ENCODE data around the gene HTATSF1. TPM values are rescaled to one million over a fixed set of nuclear protein-coding genes. Genes with fewer than 3 reads are reported as not detected.

HTATSF1 gene
- total RNA-seq, 1 experiment from 2014 or later, result 74.7 TPM

- no peaks in the 10 kb centered on the region for H3K9me2 ChIP-seq (replicated peaks; ENCODE audit: low read length)
- intact Hi-C loops (cut with micrococcal nuclease), result loop anchor here (5.0 kb wide), 1 partner anchor 37 kb away; the partner anchor contains the start of gene BRS3
- no peak for TF ChIP-seq EZH2phosphoT487 (IDR thresholded peaks at IDR 0.05; ENCODE audit: borderline replicate concordance, low read length)
- no peak for TF ChIP-seq CTCF (conservative IDR thresholded peaks at IDR 0.05; ENCODE audit: low read depth, low read length)
- no peak for TF ChIP-seq EZH2 (IDR thresholded peaks at IDR 0.05; ENCODE audit: low read length, unreplicated experiment)
- H3F3A ChIP-seq (ENCODE audit: low read length, unreplicated experiment), result no peaks in the 10 kb centered on the region
- H3K36me3 ChIP-seq (ENCODE audit: low read depth, low read length), result no peaks in the 10 kb centered on the region
- peak overlapping the region; percentile 55; the same call in 1 of the 2 replicates for H3K27ac ChIP-seq (ENCODE audit: low read length)
- peaks cover 45% of the 10 kb centered on the region for H3K4me1 ChIP-seq (ENCODE audit: insufficient read depth, low read length)
- H3K9ac ChIP-seq (ENCODE audit: low read length), result no peak overlapping the region
- H3K9me3 ChIP-seq (ENCODE audit: low read length), result no peaks in the 10 kb centered on the region
- DNase-seq, result peak; percentile 62
- no TSS peak for BruUV-seq (replicated peaks)
- H3K4me3 ChIP-seq (ENCODE audit: low read length), result peak overlapping the region; percentile 43; the same call in 1 of the 2 replicates
- H4K20me1 ChIP-seq (ENCODE audit: low read length), result no peaks in the 10 kb centered on the region
- H2AFZ ChIP-seq (ENCODE audit: low read length), result peak overlapping the region; percentile 55; the same call in 1 of the 2 replicates
- ATAC-seq, result peak; percentile 33
- CTCF ChIA-PET, result no interaction called here
- POLR2A ChIA-PET (ENCODE audit: unreplicated experiment), result interaction anchor here (0.5 kb wide), 1 partner anchor 42 kb away, joined by 3 read pairs; no protein-coding TSS in a partner anchor
- H3K4me2 ChIP-seq (ENCODE audit: low read length), result peak overlapping the region; percentile 66
- no peaks in the 10 kb centered on the region for H3K27me3 ChIP-seq (ENCODE audit: low read length)
- no peaks in the 10 kb centered on the region for H3K79me2 ChIP-seq (ENCODE audit: low read length)
Observed at GRCh38 chrX:136450050-136450830, 47.2 kb upstream of the HTATSF1 start.

- no peaks in the 10 kb centered on the region for H3K9me2 ChIP-seq (replicated peaks; ENCODE audit: low read length)
- POLR2A ChIA-PET (ENCODE audit: unreplicated experiment), result no interaction called here
- H3F3A ChIP-seq (ENCODE audit: low read length, unreplicated experiment), result no peaks in the 10 kb centered on the region
- CTCF ChIA-PET, result no interaction called here
- no peaks in the 10 kb centered on the region for H3K36me3 ChIP-seq (ENCODE audit: low read depth, low read length)
- intact Hi-C loops (cut with micrococcal nuclease), result loop anchor here (1.0 to 5.0 kb wide), 2 partner anchors 35 to 55 kb away; partner anchors contain the start of gene BRS3
- H3K27me3 ChIP-seq (ENCODE audit: low read length), result no peaks in the 10 kb centered on the region
- DNase-seq (no peak), ATAC-seq (no peak)
- no TSS peak for BruUV-seq (replicated peaks)
- no peaks in the 10 kb centered on the region for H3K79me2 ChIP-seq (ENCODE audit: low read length)
- no peak for TF ChIP-seq EZH2phosphoT487 (IDR thresholded peaks at IDR 0.05; ENCODE audit: borderline replicate concordance, low read length)
- TF ChIP-seq CTCF (conservative IDR thresholded peaks at IDR 0.05; ENCODE audit: low read depth, low read length), result no peak
- no peak for TF ChIP-seq EZH2 (IDR thresholded peaks at IDR 0.05; ENCODE audit: low read length, unreplicated experiment)
- H3K4me2 ChIP-seq (ENCODE audit: low read length), result no peak overlapping the region
- H3K9ac ChIP-seq (ENCODE audit: low read length), result no peak overlapping the region
- H3K27ac ChIP-seq (ENCODE audit: low read length), result no peak overlapping the region
- no peaks in the 10 kb centered on the region for H3K9me3 ChIP-seq (ENCODE audit: low read length)
- H2AFZ ChIP-seq (ENCODE audit: low read length), result no peak overlapping the region
- no peak overlapping the region for H3K4me3 ChIP-seq (ENCODE audit: low read length)
- no peaks in the 10 kb centered on the region for H4K20me1 ChIP-seq (ENCODE audit: low read length)
- H3K4me1 ChIP-seq (ENCODE audit: insufficient read depth, low read length), result peaks cover 42% of the 10 kb centered on the region
Observed at GRCh38 chrX:136452614-136453013, 44.8 kb upstream of the HTATSF1 start.

GRCh38 chrX:136453114-136453513 is 44.3 kb upstream of the HTATSF1 start:
- no peaks in the 10 kb centered on the region for H3K79me2 ChIP-seq (ENCODE audit: low read length)
- H3K9me2 ChIP-seq (replicated peaks; ENCODE audit: low read length), result no peaks in the 10 kb centered on the region
- ChIA-PET CTCF (no interaction called here), POLR2A (ENCODE audit: unreplicated experiment) (interaction anchor here (0.5 kb wide), 1 partner anchor 43 kb away, joined by 5 read pairs; no protein-coding TSS in a partner anchor)
- intact Hi-C loops (cut with micrococcal nuclease), result loop anchor here (1.0 to 5.0 kb wide), 2 partner anchors 34 to 56 kb away; partner anchors contain the start of gene BRS3
- peak overlapping the region; percentile 27; the same call in 1 of the 2 replicates for H3K4me2 ChIP-seq (ENCODE audit: low read length)
- no peak for TF ChIP-seq EZH2 (IDR thresholded peaks at IDR 0.05; ENCODE audit: low read length, unreplicated experiment)
- no peak for TF ChIP-seq EZH2phosphoT487 (IDR thresholded peaks at IDR 0.05; ENCODE audit: borderline replicate concordance, low read length)
- TF ChIP-seq CTCF (conservative IDR thresholded peaks at IDR 0.05; ENCODE audit: low read depth, low read length), result no peak
- no peaks in the 10 kb centered on the region for H4K20me1 ChIP-seq (ENCODE audit: low read length)
- no peaks in the 10 kb centered on the region for H3K27me3 ChIP-seq (ENCODE audit: low read length)
- BruUV-seq (replicated peaks), result no TSS peak
- peaks cover 38% of the 10 kb centered on the region for H3K4me1 ChIP-seq (ENCODE audit: insufficient read depth, low read length)
- DNase-seq (no peak), ATAC-seq (no peak)
- H3F3A ChIP-seq (ENCODE audit: low read length, unreplicated experiment), result no peaks in the 10 kb centered on the region
- no peak overlapping the region for H2AFZ ChIP-seq (ENCODE audit: low read length)
- H3K9ac ChIP-seq (ENCODE audit: low read length), result no peak overlapping the region
- H3K4me3 ChIP-seq (ENCODE audit: low read length), result no peak overlapping the region
- no peaks in the 10 kb centered on the region for H3K9me3 ChIP-seq (ENCODE audit: low read length)
- H3K36me3 ChIP-seq (ENCODE audit: low read depth, low read length), result no peaks in the 10 kb centered on the region
- no peak overlapping the region for H3K27ac ChIP-seq (ENCODE audit: low read length)

All from PC-3 (cell line).